ENCODE results near the gene MTTP. TPM values are rescaled to one million over a fixed set of nuclear protein-coding genes. Genes with fewer than 3 reads are reported as not detected.

The MTTP gene
- total RNA-seq, 1 donor from 2014 or later = 11.1 TPM

DNA sequence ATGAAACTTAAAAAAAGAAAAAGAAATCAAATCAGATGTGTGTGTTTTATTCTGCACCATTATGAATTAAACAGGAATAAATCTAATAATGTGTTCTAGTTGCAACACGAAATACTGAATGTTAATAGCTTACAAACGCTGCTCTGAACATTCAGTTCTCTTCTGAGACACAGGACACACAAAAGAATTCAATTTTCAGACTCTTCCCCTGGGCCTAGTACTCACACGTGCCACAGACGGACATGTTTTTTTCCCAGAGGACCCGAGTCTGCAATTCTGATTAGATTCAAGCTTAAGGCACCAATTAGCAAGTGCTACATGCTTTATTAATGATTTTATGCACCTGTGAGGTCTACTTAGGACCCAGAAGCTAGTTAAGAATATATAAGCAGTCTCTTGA lies 62.5 kb downstream of the MTTP start:
- H3K9me3 Mint-ChIP-seq = no peaks in the 10 kb centered on the region
- no peaks in the 10 kb centered on the region for H3K27me3 Mint-ChIP-seq (ENCODE audit: low read depth)
- no peak overlapping the region for H3K4me3 Mint-ChIP-seq
- no peak overlapping the region for H3K27ac Mint-ChIP-seq (ENCODE audit: unreplicated experiment)
- peaks cover 19% of the 10 kb centered on the region for H3K4me1 Mint-ChIP-seq
- no peaks in the 10 kb centered on the region for H3K36me3 Mint-ChIP-seq (ENCODE audit: low read depth)
- TF ChIP-seq, protein P1, sequence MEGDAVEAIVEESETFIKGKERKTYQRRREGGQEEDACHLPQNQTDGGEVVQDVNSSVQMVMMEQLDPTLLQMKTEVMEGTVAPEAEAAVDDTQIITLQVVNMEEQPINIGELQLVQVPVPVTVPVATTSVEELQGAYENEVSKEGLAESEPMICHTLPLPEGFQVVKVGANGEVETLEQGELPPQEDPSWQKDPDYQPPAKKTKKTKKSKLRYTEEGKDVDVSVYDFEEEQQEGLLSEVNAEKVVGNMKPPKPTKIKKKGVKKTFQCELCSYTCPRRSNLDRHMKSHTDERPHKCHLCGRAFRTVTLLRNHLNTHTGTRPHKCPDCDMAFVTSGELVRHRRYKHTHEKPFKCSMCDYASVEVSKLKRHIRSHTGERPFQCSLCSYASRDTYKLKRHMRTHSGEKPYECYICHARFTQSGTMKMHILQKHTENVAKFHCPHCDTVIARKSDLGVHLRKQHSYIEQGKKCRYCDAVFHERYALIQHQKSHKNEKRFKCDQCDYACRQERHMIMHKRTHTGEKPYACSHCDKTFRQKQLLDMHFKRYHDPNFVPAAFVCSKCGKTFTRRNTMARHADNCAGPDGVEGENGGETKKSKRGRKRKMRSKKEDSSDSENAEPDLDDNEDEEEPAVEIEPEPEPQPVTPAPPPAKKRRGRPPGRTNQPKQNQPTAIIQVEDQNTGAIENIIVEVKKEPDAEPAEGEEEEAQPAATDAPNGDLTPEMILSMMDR (conservative IDR thresholded peaks at IDR 0.05) = no peak
- no peak for DNase-seq (ENCODE audit: low read depth, low spot score)

DNA sequence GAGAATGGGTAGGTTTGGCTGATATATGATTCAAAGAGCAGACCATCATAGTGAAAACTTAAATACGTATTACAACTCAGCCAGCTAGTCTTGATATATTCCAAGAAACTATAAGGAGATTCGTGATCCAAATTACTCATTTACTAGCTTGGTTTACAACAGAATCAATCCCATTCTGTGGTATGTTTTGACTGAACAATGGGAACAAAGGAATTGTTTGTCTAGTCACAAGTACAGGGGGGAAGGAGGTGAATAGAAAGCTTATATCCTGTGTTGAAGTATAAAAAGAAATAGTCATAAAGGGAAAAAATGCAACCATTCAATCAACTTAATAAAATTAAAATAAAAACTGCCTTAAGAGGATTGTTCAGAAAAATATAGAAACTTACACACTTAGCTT lies 66.1 kb downstream of the MTTP start:
- TF ChIP-seq, protein P1 (conservative IDR thresholded peaks at IDR 0.05) = no peak
- Mint-ChIP-seq H3K27ac (ENCODE audit: unreplicated experiment) (no peak overlapping the region), H3K4me3 (no peak overlapping the region), H3K27me3 (ENCODE audit: low read depth) (no peaks in the 10 kb centered on the region), H3K36me3 (ENCODE audit: low read depth) (no peaks in the 10 kb centered on the region), H3K9me3 (no peaks in the 10 kb centered on the region), H3K4me1 (peaks cover 54% of the 10 kb centered on the region)
- DNase-seq (ENCODE audit: low read depth, low spot score) = no peak

DNA sequence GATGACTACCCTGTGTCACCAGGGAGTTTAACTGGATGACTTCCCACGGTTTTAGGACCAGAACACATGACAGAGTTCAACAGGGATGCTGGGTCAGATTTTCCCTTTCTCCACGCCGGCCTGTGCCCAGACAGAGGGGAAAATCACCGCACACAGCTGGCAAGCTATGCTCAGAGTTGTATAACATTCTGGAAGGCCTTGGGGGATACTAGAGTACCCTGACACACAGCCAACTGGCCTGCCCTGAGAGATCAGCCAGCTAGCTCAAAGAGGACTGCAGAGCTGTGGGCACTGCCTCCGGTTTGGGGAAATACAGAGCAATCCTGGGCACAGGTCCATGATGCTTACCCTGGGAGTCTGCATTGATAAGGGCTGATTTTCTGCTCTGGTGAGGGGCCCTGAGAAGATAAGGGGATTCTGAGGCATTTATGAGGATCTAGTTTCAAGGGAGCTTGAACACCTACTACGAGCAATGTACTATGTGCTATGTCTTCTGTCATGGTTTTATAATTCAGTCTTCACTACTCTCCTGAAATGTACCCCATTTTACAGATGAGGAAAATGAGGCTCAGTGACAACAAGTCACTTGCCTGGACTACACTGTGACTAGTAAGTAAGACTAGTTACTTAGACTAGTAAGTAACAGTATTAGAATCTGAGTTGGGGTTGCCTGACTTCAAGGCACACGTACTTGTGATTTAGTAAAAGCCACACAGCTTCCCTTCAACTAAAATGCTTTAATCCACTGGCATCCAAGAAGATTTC lies 68.3 kb downstream of the MTTP start:
- no peak overlapping the region for H3K27ac Mint-ChIP-seq (ENCODE audit: unreplicated experiment)
- H3K4me1 Mint-ChIP-seq = peaks cover 65% of the 10 kb centered on the region
- no peaks in the 10 kb centered on the region for H3K9me3 Mint-ChIP-seq
- no peaks in the 10 kb centered on the region for H3K27me3 Mint-ChIP-seq (ENCODE audit: low read depth)
- no peak overlapping the region for H3K4me3 Mint-ChIP-seq
- no peaks in the 10 kb centered on the region for H3K36me3 Mint-ChIP-seq (ENCODE audit: low read depth)
- no peak for DNase-seq (ENCODE audit: low read depth, low spot score)
- TF ChIP-seq, protein P1 (conservative IDR thresholded peaks at IDR 0.05) = no peak

DNA sequence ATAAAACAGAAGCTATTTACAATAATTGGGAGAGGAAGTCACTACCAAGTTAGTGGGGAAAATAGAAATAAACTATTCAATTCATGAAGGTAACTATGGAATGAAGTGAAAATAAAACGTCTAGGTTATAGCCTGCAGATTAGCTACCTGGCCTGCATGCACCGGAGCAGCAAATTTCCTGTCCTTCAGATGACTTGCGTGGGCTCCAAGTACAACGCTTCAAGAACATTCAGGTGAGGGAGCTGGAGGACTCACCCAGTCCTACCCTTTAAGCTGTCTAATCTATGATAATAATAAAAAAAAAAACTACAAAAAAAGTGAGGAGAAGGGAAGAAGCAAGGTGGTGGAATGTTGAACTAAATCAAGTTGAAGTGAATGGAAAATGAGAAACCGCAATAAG lies 69.8 kb downstream of the MTTP start:
- no peaks in the 10 kb centered on the region for H3K36me3 Mint-ChIP-seq (ENCODE audit: low read depth)
- no peaks in the 10 kb centered on the region for H3K27me3 Mint-ChIP-seq (ENCODE audit: low read depth)
- peak overlapping the region; percentile 94 for H3K27ac Mint-ChIP-seq (ENCODE audit: unreplicated experiment)

DNA sequence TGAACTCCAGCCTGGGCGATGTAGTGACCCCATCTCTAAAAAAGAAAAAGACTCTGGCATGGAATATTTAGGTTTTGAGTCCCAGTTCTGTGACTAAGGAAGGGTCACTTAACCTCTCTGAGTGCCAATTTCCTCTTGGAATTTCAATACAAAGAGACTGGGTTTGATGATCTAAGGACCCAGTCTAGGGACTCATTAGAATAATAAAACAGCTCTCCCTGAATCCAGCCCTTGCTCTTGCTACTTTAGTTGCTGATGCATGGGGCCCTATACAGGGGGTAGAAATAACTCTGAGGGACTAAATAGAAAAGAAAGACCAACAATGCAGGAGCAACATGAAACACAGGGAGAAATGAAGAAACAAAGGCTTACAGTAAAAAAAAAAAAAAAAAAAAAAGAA lies 70.4 kb downstream of the MTTP start:
- Mint-ChIP-seq H3K4me1 (peaks cover 80% of the 10 kb centered on the region), H3K27me3 (ENCODE audit: low read depth) (no peaks in the 10 kb centered on the region), H3K4me3 (peak overlapping the region; percentile 52), H3K27ac (ENCODE audit: unreplicated experiment) (peak overlapping the region; percentile 94), H3K9me3 (no peaks in the 10 kb centered on the region), H3K36me3 (ENCODE audit: low read depth) (no peaks in the 10 kb centered on the region)
- no peak for DNase-seq (ENCODE audit: low read depth, low spot score)
- TF ChIP-seq, protein P1 (conservative IDR thresholded peaks at IDR 0.05) = no peak

More for the DNA sequence above, 69.8 kb downstream of the MTTP start:
- peaks cover 80% of the 10 kb centered on the region for H3K4me1 Mint-ChIP-seq
- H3K4me3 Mint-ChIP-seq = peak overlapping the region; percentile 52
- TF ChIP-seq, protein P1 (conservative IDR thresholded peaks at IDR 0.05) = no peak
- H3K9me3 Mint-ChIP-seq = no peaks in the 10 kb centered on the region
- DNase-seq (ENCODE audit: low read depth, low spot score) = no peak

Data from neural crest cell (in vitro differentiated cells).